IMR-90 (cell line): ENCODE data around the gene NKAIN2. TPM values are rescaled to one million over a fixed set of nuclear protein-coding genes. Genes with fewer than 3 reads are reported as not detected.

Experiments used
- ATAC-seq: fragments of 200-7000 bp; cut with Tn5 transposase; 2 replicates; pipeline ENCODE4 v1.9.1; 2020; ENCODE audit warnings: low read depth, mild to moderate bottlenecking, moderate library complexity
- BruUV-seq: library from RNA; stranded (reverse); fragments of 400-500 nt; replicated peaks from 2 replicates; lab custom pipeline; 2021; lab: Mats Ljungman, UMichigan
- CTCF ChIA-PET: fragments of 300-600 bp; formaldehyde crosslinking; extraction: SDS; loops from one replicate; lab custom pipeline; 2021; ENCODE audit warnings: antibody characterized with exemption; lab: Yijun Ruan, JAX
- POLR2A ChIA-PET: fragments of 300-600 bp; sonication (Branson Sonifier 250); formaldehyde crosslinking; loops from one replicate; lab custom pipeline; 2022; ENCODE audit warnings: antibody characterized with exemption; ENCODE audit not compliant: unreplicated experiment; lab: Charles Lee
- DNase-seq: peaks from one replicate; pipeline ENCODE4 v3.0.0; 2013
- H2AFZ ChIP-seq: replicated peaks from 2 replicates; pipeline ENCODE3; 2013; ENCODE audit warnings: low read length, mild to moderate bottlenecking; ENCODE audit not compliant: poor library complexity
- H2AK5ac ChIP-seq: 2 replicates; pipeline ENCODE4 v1.6.1; 2013; ENCODE audit warnings: low read depth, low read length, inconsistent platforms
- H2AK9ac ChIP-seq: replicated peaks from 2 replicates; pipeline ENCODE3; 2013; ENCODE audit warnings: mild to moderate bottlenecking, low read depth, low read length, moderate library complexity; ENCODE audit not compliant: poor library complexity
- H2BK120ac ChIP-seq: 2 replicates; pipeline ENCODE4 v1.6.1; 2013; ENCODE audit warnings: low read depth, low read length, inconsistent platforms
- H2BK15ac ChIP-seq: 3 replicates; pipeline ENCODE4 v1.6.1; 2013; ENCODE audit warnings: low read depth, low read length, inconsistent platforms
- H2BK20ac ChIP-seq: 2 replicates; pipeline ENCODE4 v1.6.1; 2013; ENCODE audit warnings: low read depth, mild to moderate bottlenecking, inconsistent platforms, low read length, moderate library complexity
- H2BK5ac ChIP-seq: 2 replicates; pipeline ENCODE4 v1.6.1; 2013; ENCODE audit warnings: mild to moderate bottlenecking, low read depth, low read length, inconsistent platforms; ENCODE audit not compliant: poor library complexity, severe bottlenecking
- H3K14ac ChIP-seq: replicated peaks from 2 replicates; pipeline ENCODE4 v1.6.1; 2013; ENCODE audit warnings: low read depth, low read length, inconsistent platforms
- H3K18ac ChIP-seq: 2 replicates; pipeline ENCODE4 v1.6.1; 2013; ENCODE audit warnings: low read depth, low read length, control low read depth
- H3K23ac ChIP-seq: 2 replicates; pipeline ENCODE4 v1.6.1; 2013; ENCODE audit warnings: low read depth, low read length, inconsistent platforms
- H3K27ac ChIP-seq: 2 replicates; pipeline ENCODE4 v1.5.1; 2013; ENCODE audit warnings: mild to moderate bottlenecking, control low read depth, low read length; ENCODE audit not compliant: insufficient read depth
- H3K27me3 ChIP-seq: 2 replicates; pipeline ENCODE4 v1.6.1; 2013; ENCODE audit warnings: low read length; ENCODE audit not compliant: control insufficient read depth, insufficient read depth
- H3K36me3 ChIP-seq: 2 replicates; pipeline ENCODE4 v1.6.1; 2013; ENCODE audit warnings: low read length, mixed read lengths; ENCODE audit not compliant: control insufficient read depth, insufficient read depth
- H3K4ac ChIP-seq: 2 replicates; pipeline ENCODE4 v1.6.1; 2013; ENCODE audit warnings: low read depth, low read length, inconsistent platforms
- H3K4me1 ChIP-seq: 2 replicates; pipeline ENCODE4 v1.6.1; 2013; ENCODE audit warnings: low read length, mixed read lengths; ENCODE audit not compliant: control insufficient read depth, insufficient read depth
- H3K4me2 ChIP-seq: 2 replicates; pipeline ENCODE4 v1.6.1; 2013; ENCODE audit warnings: low read depth, mild to moderate bottlenecking, control low read depth, low read length, moderate library complexity
- H3K4me3 ChIP-seq: 2 replicates; pipeline ENCODE4 v1.5.1; 2013; ENCODE audit warnings: low read depth, mild to moderate bottlenecking, control low read depth, low read length, moderate library complexity; ENCODE audit not compliant: insufficient read depth
- H3K56ac ChIP-seq: 2 replicates; pipeline ENCODE4 v1.6.1; 2013; ENCODE audit warnings: low read length, inconsistent platforms; ENCODE audit not compliant: insufficient read depth; ENCODE audit errors: extremely low read depth
- H3K79me1 ChIP-seq, 2 experiments: 2 replicates each; pipeline ENCODE4 v1.6.1; 2013; ENCODE audit warnings: low read length in 2 of 2, inconsistent platforms in 1 of 2, low read depth in 1 of 2
- H3K9ac ChIP-seq: 2 replicates; pipeline ENCODE4 v1.6.1; 2013; ENCODE audit warnings: low read depth, low read length, control low read depth
- H3K9me1 ChIP-seq: 2 replicates; pipeline ENCODE4 v1.6.1; 2013; ENCODE audit warnings: low read length, inconsistent platforms; ENCODE audit not compliant: insufficient read depth
- H3K9me3 ChIP-seq: 2 replicates; pipeline ENCODE4 v1.6.1; 2013; ENCODE audit warnings: low read length; ENCODE audit not compliant: control insufficient read depth, insufficient read depth
- H4K20me1 ChIP-seq: 2 replicates; pipeline ENCODE4 v1.6.1; 2013; ENCODE audit warnings: low read length, inconsistent platforms; ENCODE audit not compliant: insufficient read depth
- H4K5ac ChIP-seq: 2 replicates; pipeline ENCODE4 v1.6.1; 2013; ENCODE audit warnings: mild to moderate bottlenecking, low read depth, low read length, control low read depth
- H4K8ac ChIP-seq, 2 experiments: 2 replicates each; pipeline ENCODE4 v1.6.1; 2013; ENCODE audit warnings: low read depth in 2 of 2, low read length in 2 of 2, control low read depth in 1 of 2, inconsistent platforms in 1 of 2
- H4K91ac ChIP-seq: 2 replicates; pipeline ENCODE4 v1.6.1; 2013; ENCODE audit warnings: low read depth, low read length, inconsistent platforms; ENCODE audit not compliant: insufficient read depth
- CEBPB ChIP-seq: IDR thresholded peaks from 2 replicates; pipeline ENCODE4 v1.6.1; 2012; ENCODE audit warnings: low read depth, low read length, improper control_type of control experiment
- ELK1 ChIP-seq: fragments of 150-350 bp; IDR thresholded peaks from 2 replicates; pipeline ENCODE4 v1.6.1; 2016; ENCODE audit warnings: low read depth, mild to moderate bottlenecking, low read length, moderate library complexity, borderline replicate concordance
- MAFK ChIP-seq: IDR thresholded peaks from 2 replicates; pipeline ENCODE4 v1.6.1; 2012; ENCODE audit warnings: low read depth, low read length, improper control_type of control experiment
- MAZ ChIP-seq: IDR thresholded peaks from 2 replicates; pipeline ENCODE4 v1.6.1; 2012; ENCODE audit warnings: low read depth, mild to moderate bottlenecking, low read length, improper control_type of control experiment, moderate library complexity, borderline replicate concordance
- MXI1 ChIP-seq: IDR thresholded peaks from 2 replicates; pipeline ENCODE4 v1.6.1; 2012; ENCODE audit warnings: low read depth, mild to moderate bottlenecking, low read length, moderate library complexity, borderline replicate concordance
- RAD21 ChIP-seq: IDR thresholded peaks from 2 replicates; pipeline ENCODE4 v1.6.1; 2012; ENCODE audit warnings: low read length, improper control_type of control experiment
- WGBS, 2 experiments: methylation state at CpG; one replicate each; pipeline versions ENCODE4 v1.1.5 to v1.1.7; 2013; ENCODE audit warnings: missing lambda C conversion rate in 2 of 2; ENCODE audit not compliant: insufficient read length in 1 of 2; ENCODE audit errors: extremely low coverage in 2 of 2; 5-methylcytosine and 5-hydroxymethylcytosine counted together
- dilution Hi-C: fragments of 300-500 bp; cut with HindIII; formaldehyde crosslinking; loops from one replicate; pipeline ENCODE4 v1.14.3; 2018; ENCODE audit warnings: low sequenced_read_pairs; ENCODE audit not compliant: unreplicated experiment
- in situ Hi-C: fragments of 300-500 bp; cut with MboI; formaldehyde crosslinking; loops from 3 replicates; pipeline ENCODE4 v1.14.3; 2019; ENCODE audit warnings: low sequenced_read_pairs, inconsistent platforms, mixed read lengths
- intact Hi-C: fragments of 100-400 bp; cut with micrococcal nuclease; formaldehyde crosslinking; loops from 2 replicates; pipeline ENCODE4 v1.10.0; 2022
- polyA plus RNA-seq, 3 experiments: library from polyadenylated mRNA; depleted of rRNA; stranded (reverse); fragments of >200 nt; gene quantifications; 2 replicates each; pipeline ENCODE4 v1.2.3, GENCODE V29; 2012; ENCODE audit warnings: low replicate concordance in 1 of 3
- total RNA-seq: library from RNA; depleted of rRNA; stranded (reverse); fragments of >200 nt; gene quantifications from 2 replicates; pipeline ENCODE4 v1.2.3, GENCODE V29; 2012

Gene NKAIN2
- total and polyA plus RNA-seq, 2 of the 4 experiments (the other 2 are of a cell fraction) = not detected

- ChIA-PET POLR2A (no interaction called here), CTCF (no interaction called here)
- Histone ChIP-seq H2BK120ac (no peak overlapping the region), H3K23ac (no peak overlapping the region), H4K91ac (no peak overlapping the region), H4K8ac (no peak overlapping the region), H4K20me1 (no peaks in the 10 kb centered on the region), H3K14ac (no peak overlapping the region), H3K18ac (no peak overlapping the region), H2AFZ (no peak overlapping the region), H3K4me2 (no peak overlapping the region), H3K27ac (no peak overlapping the region), H3K4me1 (no peaks in the 10 kb centered on the region), H3K56ac (no peak overlapping the region), H3K4me3 (no peak overlapping the region), H2BK20ac (no peak overlapping the region), H3K9ac (no peak overlapping the region), H3K27me3 (no peaks in the 10 kb centered on the region), H2AK5ac (no peak overlapping the region), H3K9me1 (no peaks in the 10 kb centered on the region), H4K5ac (no peak overlapping the region), H2BK15ac (no peak overlapping the region), H3K9me3 (no peaks in the 10 kb centered on the region), H3K4ac (no peak overlapping the region), H3K36me3 (no peaks in the 10 kb centered on the region), H3K79me1 (no peaks in the 10 kb centered on the region), H2BK5ac (no peak overlapping the region), H2AK9ac (no peak overlapping the region)
- no peak for TF ChIP-seq RAD21
- no peak for TF ChIP-seq ELK1
- no peak for TF ChIP-seq CEBPB
- no peak for TF ChIP-seq MAZ
- no peak for TF ChIP-seq MAFK
- TF ChIP-seq MXI1 = no peak
- WGBS, 2 experiments = no CpG with 5 or more reads among the region's 3 CpGs
- dilution Hi-C loops (no loop called here), intact Hi-C loops (no loop called here), in situ Hi-C loops (no loop called here)
- DNase-seq (no peak), ATAC-seq (no peak)
- no TSS peak for BruUV-seq
Measured at GRCh38 chr6:124604719-124605118, 801.1 kb downstream of the NKAIN2 start.
